OCI-LY1 (cell line): ENCODE results near the gene SLAMF1.

ENCODE experiments used
- EZH2 ChIP-seq: fragments of 200-600 bp; sonication (generic), shearing (Covaris generic); IDR thresholded peaks from 2 replicates; pipeline ENCODE4 v1.8.0; 2017; ENCODE audit warnings: borderline replicate concordance, mixed run types, mild to moderate bottlenecking, antibody characterized with exemption, low read length, moderate library complexity, mixed read lengths
- TF ChIP-seq, protein P1 (sequence below): fragments of 200-600 bp; sonication (generic), shearing (Covaris generic); IDR thresholded peaks from 2 replicates; pipeline ENCODE4 v1.5.1; 2017; ENCODE audit warnings: mild to moderate bottlenecking, antibody characterized with exemption, low read length, moderate library complexity, mixed read lengths

DNA sequence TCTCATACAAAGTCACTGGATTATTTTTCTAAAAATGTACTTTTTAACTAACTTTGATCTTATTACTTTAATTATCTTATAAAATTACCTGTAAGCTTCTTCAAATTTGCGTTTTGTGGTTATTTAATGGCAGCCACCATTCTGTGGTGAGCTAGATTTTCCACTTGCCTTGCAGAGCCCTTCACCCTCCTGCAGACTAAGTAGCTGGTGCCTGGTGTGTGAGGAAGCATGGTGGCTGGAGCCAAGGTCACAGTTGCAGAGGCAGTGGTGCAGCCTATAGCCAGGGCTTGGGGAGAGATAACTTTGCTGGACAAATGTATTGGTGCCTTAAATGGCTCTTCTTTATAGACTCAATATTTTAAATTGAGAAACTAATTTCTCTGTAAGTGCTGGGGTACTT is 56.4 kb downstream of the SLAMF1 start:
- TF ChIP-seq, protein P1, sequence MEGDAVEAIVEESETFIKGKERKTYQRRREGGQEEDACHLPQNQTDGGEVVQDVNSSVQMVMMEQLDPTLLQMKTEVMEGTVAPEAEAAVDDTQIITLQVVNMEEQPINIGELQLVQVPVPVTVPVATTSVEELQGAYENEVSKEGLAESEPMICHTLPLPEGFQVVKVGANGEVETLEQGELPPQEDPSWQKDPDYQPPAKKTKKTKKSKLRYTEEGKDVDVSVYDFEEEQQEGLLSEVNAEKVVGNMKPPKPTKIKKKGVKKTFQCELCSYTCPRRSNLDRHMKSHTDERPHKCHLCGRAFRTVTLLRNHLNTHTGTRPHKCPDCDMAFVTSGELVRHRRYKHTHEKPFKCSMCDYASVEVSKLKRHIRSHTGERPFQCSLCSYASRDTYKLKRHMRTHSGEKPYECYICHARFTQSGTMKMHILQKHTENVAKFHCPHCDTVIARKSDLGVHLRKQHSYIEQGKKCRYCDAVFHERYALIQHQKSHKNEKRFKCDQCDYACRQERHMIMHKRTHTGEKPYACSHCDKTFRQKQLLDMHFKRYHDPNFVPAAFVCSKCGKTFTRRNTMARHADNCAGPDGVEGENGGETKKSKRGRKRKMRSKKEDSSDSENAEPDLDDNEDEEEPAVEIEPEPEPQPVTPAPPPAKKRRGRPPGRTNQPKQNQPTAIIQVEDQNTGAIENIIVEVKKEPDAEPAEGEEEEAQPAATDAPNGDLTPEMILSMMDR: no peak
- TF ChIP-seq EZH2: no peak
